GM12891 (cell line): ENCODE data around the gene MRPL16.
"Not testable (repeated sequence)": the region's sequence is repeated elsewhere in the genome, so short reads cannot be mapped to it uniquely, and the experiment has no call there.

ENCODE experiments used
- PAX5 ChIP-seq: IDR thresholded peaks from 2 replicates; pipeline ENCODE4 v1.6.1; 2011; ENCODE audit warnings: low read length, moderate library complexity, mild to moderate bottlenecking; ENCODE audit not compliant: insufficient read depth, severe bottlenecking
- POLR2A ChIP-seq: IDR thresholded peaks from 2 replicates; pipeline ENCODE4 v1.6.1; 2011; ENCODE audit warnings: low read depth, low read length, control low read depth
- POLR2AphosphoS5 ChIP-seq: IDR thresholded peaks from 2 replicates; pipeline ENCODE4 v1.6.1; 2011; ENCODE audit warnings: low read depth, low read length, control low read depth
- POU2F2 ChIP-seq: IDR thresholded peaks from 2 replicates; pipeline ENCODE4 v1.6.1; 2011; ENCODE audit warnings: low read depth, mild to moderate bottlenecking, control low read depth, low read length, moderate library complexity
- SPI1 ChIP-seq: IDR thresholded peaks from 2 replicates; pipeline ENCODE4 v1.6.1; 2011; ENCODE audit warnings: low read depth, low read length, control low read depth
- TAF1 ChIP-seq: IDR thresholded peaks from 2 replicates; pipeline ENCODE4 v1.6.1; 2011; ENCODE audit warnings: low read depth, low read length, control low read depth

DNA sequence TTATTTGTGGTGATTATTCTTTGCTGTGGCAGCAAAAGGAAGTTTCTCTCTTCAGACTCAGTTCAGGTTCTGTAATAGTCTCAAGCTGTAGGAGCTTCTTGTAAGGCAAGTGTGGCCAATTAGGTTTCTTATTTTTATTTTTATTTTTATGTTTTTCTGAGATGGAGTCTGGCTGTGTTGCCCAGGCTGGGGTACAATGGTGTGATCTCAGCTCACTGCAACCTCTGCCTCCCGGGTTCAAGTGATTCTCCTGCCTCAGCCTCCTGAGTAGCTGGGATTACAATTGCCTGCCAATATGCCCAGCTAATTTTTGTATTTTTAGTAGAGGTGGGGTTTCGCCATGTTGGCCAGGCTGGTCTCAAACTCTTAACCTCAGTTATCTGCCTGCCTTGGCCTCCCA is 39.0 kb upstream of the MRPL16 start:
- not testable (repeated sequence) for TF ChIP-seq POLR2AphosphoS5, POLR2A, TAF1, SPI1, PAX5, POU2F2
